H1 (cell line): ENCODE data around the gene DDX23. TPM values are rescaled to one million over a fixed set of nuclear protein-coding genes. Genes with fewer than 3 reads are reported as not detected.

ENCODE experiments used
- EZH2 ChIP-seq: fragments of 200-600 bp; sonication (generic); IDR thresholded peaks from 2 replicates; pipeline ENCODE4 v1.7.1; 2012; ENCODE audit warnings: low read depth, mild to moderate bottlenecking, moderate library complexity, low read length, inconsistent platforms; ENCODE audit not compliant: severe bottlenecking
- KDM5A ChIP-seq: fragments of 200-600 bp; IDR thresholded peaks from 2 replicates; pipeline ENCODE4 v1.7.1; 2012; ENCODE audit warnings: mild to moderate bottlenecking, low read length, inconsistent platforms, mixed read lengths
- POLR2AphosphoS5 ChIP-seq: IDR thresholded peaks from 2 replicates; pipeline ENCODE4 v1.6.1; 2011; ENCODE audit warnings: low read depth, low read length
- RNF2 ChIP-seq: fragments of 200-900, 300-1000 bp; sonication (generic); IDR thresholded peaks from 2 replicates; pipeline ENCODE4 v1.7.1; 2016; ENCODE audit warnings: borderline replicate concordance, low read depth, mild to moderate bottlenecking, antibody characterized with exemption, low read length; ENCODE audit not compliant: poor library complexity, severe bottlenecking; ENCODE audit errors: missing control alignments
- USF2 ChIP-seq: IDR thresholded peaks from 2 replicates; pipeline ENCODE4 v1.6.1; 2011; ENCODE audit warnings: low read length, improper control_type of control experiment
- polyA plus RNA-seq, 7 experiments: library from polyadenylated mRNA; depleted of rRNA in 3 of 7; stranded (reverse) in 5 of 7; unstranded in 2 of 7; fragments of >200 nt in 5 of 7; fragments of 200-250 nt in 2 of 7; gene quantifications; 1 replicate in 5 of 7; 2 replicates in 1 of 7; 4 replicates in 1 of 7; pipeline versions ENCODE4 v1.2.1 to v1.2.3, GENCODE V29; 2011 to 2013; ENCODE audit warnings: missing spikeins in 2 of 7, mixed read lengths in 2 of 7
- total RNA-seq: library from RNA; stranded (reverse); fragmentation: NEBNext Ultra II Directional; extraction: Animal tissue kit (Norgen Biotek cat#: 25700); gene quantifications from 2 replicates; pipeline ENCODE4 v1.2.1, GENCODE V29; 2021
- TF ChIP-seq, protein P1 (sequence below), 3 experiments: IDR thresholded peaks; 1 replicate in 2 of 3; 2 replicates in 1 of 3; pipeline versions ENCODE4 v1.5.1 to v1.6.1; 2011; ENCODE audit warnings: low read length in 3 of 3, mild to moderate bottlenecking in 3 of 3, inconsistent platforms in 2 of 3, low read depth in 1 of 3, moderate library complexity in 1 of 3; ENCODE audit not compliant: insufficient read depth in 1 of 3; ENCODE audit errors: control extremely low read depth in 1 of 3
- TF ChIP-seq, protein P2 (sequence below): fragments of 300-600 bp; sonication (generic); IDR thresholded peaks from 2 replicates; pipeline ENCODE4 v1.7.1; 2012; ENCODE audit warnings: low read length, moderate library complexity, mild to moderate bottlenecking, inconsistent platforms; ENCODE audit not compliant: insufficient replicate concordance

Gene DDX23
- total and polyA plus RNA-seq, 2 of the 8 experiments (the other 6 are each of a cell fraction or from before 2014, with no cell fraction given), result 43.5 to 107 TPM

DNA sequence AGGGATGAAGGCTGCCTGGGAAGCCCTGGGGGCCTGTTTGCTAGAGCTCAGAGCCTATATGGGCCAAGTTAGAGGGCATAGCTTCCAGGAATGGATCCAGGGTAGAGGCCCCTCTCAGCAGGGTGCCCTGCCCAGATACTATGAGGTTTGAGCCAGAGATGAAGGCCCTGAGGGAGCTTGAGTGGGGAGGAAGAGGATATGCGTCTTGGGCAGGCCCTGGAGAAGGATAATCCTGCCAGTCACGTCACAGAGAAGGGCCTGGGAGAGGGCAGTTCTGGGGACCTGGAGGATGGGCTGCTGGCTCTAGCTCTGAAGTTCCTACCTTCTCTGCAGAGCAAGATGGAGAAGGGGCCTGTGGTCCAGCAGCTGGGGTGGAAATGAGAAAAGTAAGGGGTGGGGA lies 39.6 kb downstream of the DDX23 start (continued):
- TF ChIP-seq, protein P1, sequence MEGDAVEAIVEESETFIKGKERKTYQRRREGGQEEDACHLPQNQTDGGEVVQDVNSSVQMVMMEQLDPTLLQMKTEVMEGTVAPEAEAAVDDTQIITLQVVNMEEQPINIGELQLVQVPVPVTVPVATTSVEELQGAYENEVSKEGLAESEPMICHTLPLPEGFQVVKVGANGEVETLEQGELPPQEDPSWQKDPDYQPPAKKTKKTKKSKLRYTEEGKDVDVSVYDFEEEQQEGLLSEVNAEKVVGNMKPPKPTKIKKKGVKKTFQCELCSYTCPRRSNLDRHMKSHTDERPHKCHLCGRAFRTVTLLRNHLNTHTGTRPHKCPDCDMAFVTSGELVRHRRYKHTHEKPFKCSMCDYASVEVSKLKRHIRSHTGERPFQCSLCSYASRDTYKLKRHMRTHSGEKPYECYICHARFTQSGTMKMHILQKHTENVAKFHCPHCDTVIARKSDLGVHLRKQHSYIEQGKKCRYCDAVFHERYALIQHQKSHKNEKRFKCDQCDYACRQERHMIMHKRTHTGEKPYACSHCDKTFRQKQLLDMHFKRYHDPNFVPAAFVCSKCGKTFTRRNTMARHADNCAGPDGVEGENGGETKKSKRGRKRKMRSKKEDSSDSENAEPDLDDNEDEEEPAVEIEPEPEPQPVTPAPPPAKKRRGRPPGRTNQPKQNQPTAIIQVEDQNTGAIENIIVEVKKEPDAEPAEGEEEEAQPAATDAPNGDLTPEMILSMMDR (IDR thresholded peaks at IDR 0.05; ENCODE audit: control extremely low read depth in 1 of 3, insufficient read depth in 1 of 3, low read depth in 1 of 3, low read length in 3 of 3), result no peak
- TF ChIP-seq EZH2, result no peak
- TF ChIP-seq, protein P2, sequence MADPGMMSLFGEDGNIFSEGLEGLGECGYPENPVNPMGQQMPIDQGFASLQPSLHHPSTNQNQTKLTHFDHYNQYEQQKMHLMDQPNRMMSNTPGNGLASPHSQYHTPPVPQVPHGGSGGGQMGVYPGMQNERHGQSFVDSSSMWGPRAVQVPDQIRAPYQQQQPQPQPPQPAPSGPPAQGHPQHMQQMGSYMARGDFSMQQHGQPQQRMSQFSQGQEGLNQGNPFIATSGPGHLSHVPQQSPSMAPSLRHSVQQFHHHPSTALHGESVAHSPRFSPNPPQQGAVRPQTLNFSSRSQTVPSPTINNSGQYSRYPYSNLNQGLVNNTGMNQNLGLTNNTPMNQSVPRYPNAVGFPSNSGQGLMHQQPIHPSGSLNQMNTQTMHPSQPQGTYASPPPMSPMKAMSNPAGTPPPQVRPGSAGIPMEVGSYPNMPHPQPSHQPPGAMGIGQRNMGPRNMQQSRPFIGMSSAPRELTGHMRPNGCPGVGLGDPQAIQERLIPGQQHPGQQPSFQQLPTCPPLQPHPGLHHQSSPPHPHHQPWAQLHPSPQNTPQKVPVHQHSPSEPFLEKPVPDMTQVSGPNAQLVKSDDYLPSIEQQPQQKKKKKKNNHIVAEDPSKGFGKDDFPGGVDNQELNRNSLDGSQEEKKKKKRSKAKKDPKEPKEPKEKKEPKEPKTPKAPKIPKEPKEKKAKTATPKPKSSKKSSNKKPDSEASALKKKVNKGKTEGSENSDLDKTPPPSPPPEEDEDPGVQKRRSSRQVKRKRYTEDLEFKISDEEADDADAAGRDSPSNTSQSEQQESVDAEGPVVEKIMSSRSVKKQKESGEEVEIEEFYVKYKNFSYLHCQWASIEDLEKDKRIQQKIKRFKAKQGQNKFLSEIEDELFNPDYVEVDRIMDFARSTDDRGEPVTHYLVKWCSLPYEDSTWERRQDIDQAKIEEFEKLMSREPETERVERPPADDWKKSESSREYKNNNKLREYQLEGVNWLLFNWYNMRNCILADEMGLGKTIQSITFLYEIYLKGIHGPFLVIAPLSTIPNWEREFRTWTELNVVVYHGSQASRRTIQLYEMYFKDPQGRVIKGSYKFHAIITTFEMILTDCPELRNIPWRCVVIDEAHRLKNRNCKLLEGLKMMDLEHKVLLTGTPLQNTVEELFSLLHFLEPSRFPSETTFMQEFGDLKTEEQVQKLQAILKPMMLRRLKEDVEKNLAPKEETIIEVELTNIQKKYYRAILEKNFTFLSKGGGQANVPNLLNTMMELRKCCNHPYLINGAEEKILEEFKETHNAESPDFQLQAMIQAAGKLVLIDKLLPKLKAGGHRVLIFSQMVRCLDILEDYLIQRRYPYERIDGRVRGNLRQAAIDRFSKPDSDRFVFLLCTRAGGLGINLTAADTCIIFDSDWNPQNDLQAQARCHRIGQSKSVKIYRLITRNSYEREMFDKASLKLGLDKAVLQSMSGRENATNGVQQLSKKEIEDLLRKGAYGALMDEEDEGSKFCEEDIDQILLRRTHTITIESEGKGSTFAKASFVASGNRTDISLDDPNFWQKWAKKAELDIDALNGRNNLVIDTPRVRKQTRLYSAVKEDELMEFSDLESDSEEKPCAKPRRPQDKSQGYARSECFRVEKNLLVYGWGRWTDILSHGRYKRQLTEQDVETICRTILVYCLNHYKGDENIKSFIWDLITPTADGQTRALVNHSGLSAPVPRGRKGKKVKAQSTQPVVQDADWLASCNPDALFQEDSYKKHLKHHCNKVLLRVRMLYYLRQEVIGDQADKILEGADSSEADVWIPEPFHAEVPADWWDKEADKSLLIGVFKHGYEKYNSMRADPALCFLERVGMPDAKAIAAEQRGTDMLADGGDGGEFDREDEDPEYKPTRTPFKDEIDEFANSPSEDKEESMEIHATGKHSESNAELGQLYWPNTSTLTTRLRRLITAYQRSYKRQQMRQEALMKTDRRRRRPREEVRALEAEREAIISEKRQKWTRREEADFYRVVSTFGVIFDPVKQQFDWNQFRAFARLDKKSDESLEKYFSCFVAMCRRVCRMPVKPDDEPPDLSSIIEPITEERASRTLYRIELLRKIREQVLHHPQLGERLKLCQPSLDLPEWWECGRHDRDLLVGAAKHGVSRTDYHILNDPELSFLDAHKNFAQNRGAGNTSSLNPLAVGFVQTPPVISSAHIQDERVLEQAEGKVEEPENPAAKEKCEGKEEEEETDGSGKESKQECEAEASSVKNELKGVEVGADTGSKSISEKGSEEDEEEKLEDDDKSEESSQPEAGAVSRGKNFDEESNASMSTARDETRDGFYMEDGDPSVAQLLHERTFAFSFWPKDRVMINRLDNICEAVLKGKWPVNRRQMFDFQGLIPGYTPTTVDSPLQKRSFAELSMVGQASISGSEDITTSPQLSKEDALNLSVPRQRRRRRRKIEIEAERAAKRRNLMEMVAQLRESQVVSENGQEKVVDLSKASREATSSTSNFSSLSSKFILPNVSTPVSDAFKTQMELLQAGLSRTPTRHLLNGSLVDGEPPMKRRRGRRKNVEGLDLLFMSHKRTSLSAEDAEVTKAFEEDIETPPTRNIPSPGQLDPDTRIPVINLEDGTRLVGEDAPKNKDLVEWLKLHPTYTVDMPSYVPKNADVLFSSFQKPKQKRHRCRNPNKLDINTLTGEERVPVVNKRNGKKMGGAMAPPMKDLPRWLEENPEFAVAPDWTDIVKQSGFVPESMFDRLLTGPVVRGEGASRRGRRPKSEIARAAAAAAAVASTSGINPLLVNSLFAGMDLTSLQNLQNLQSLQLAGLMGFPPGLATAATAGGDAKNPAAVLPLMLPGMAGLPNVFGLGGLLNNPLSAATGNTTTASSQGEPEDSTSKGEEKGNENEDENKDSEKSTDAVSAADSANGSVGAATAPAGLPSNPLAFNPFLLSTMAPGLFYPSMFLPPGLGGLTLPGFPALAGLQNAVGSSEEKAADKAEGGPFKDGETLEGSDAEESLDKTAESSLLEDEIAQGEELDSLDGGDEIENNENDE, result no peak
- TF ChIP-seq USF2, result no peak
- no peak for TF ChIP-seq KDM5A
- no peak for TF ChIP-seq RNF2
- TF ChIP-seq POLR2AphosphoS5, result no peak
